SU-DHL-6 (cell line): ENCODE results near the gene ACLY.

ENCODE experiments used
- EZH2phosphoT487 ChIP-seq: fragments of 200-600 bp; sonication (generic), shearing (Covaris generic); conservative IDR thresholded peaks from 2 replicates; pipeline ENCODE4 v1.6.1; 2018; ENCODE audit warnings: mild to moderate bottlenecking, antibody characterized with exemption, low read length, moderate library complexity, mixed read lengths
- TF ChIP-seq, protein P1 (sequence below): fragments of 200-600 bp; sonication (generic); IDR thresholded peaks from one replicate; pipeline ENCODE4 v1.5.1; 2017; ENCODE audit warnings: antibody characterized with exemption, mild to moderate bottlenecking, low read length, moderate library complexity; ENCODE audit not compliant: insufficient read depth, poor library complexity, severe bottlenecking

DNA sequence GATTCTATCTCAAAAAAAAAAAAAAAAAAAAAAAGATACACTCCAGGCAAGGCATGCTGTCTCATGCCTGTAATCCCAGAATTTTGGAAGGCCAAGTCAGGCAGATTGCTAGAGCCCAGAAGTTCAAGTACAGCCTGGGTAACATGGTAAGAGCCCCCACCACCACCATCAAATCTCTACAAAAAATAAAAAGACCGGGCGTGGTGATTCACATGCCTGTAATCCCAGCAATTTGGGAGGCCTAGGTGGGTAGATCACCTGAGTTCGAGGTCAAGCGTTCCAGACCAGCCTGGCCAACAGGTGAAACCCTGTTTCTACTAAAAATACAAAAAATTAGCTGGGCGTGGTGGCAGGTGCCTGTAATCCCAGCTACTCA is 1.8 kb upstream of the ACLY start:
- no peak for TF ChIP-seq EZH2phosphoT487
- TF ChIP-seq, protein P1, sequence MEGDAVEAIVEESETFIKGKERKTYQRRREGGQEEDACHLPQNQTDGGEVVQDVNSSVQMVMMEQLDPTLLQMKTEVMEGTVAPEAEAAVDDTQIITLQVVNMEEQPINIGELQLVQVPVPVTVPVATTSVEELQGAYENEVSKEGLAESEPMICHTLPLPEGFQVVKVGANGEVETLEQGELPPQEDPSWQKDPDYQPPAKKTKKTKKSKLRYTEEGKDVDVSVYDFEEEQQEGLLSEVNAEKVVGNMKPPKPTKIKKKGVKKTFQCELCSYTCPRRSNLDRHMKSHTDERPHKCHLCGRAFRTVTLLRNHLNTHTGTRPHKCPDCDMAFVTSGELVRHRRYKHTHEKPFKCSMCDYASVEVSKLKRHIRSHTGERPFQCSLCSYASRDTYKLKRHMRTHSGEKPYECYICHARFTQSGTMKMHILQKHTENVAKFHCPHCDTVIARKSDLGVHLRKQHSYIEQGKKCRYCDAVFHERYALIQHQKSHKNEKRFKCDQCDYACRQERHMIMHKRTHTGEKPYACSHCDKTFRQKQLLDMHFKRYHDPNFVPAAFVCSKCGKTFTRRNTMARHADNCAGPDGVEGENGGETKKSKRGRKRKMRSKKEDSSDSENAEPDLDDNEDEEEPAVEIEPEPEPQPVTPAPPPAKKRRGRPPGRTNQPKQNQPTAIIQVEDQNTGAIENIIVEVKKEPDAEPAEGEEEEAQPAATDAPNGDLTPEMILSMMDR, result no peak
